ENCODE measurements around the gene LRP8. TPM values are rescaled to one million over a fixed set of nuclear protein-coding genes. Genes with fewer than 3 reads are reported as not detected.

LRP8 gene
- total and polyA plus RNA-seq, 2 of the 4 experiments (the other 2 are of a cell fraction) = 12.0 to 12.1 TPM

GRCh38 chr1:53354119-53354518, 26.2 kb upstream of the LRP8 start:
- no peak overlapping the region for H2AK5ac ChIP-seq (ENCODE audit: low read depth, low read length)
- H2BK5ac ChIP-seq (ENCODE audit: low read depth, low read length, poor library complexity, severe bottlenecking) = no peak overlapping the region
- no peaks in the 10 kb centered on the region for H3K9me1 ChIP-seq (ENCODE audit: insufficient read depth, low read length)
- H3K23ac ChIP-seq (ENCODE audit: low read depth, low read length) = no peak overlapping the region
- no peaks in the 10 kb centered on the region for H3K4me1 ChIP-seq (ENCODE audit: control insufficient read depth, insufficient read depth, low read length)
- H2BK120ac ChIP-seq (ENCODE audit: low read depth, low read length) = no peak overlapping the region
- peaks cover 17% of the 10 kb centered on the region for H3K27me3 ChIP-seq (ENCODE audit: control insufficient read depth, insufficient read depth, low read length)
- peaks cover 7% of the 10 kb centered on the region; the same call in 1 of the 2 replicates for H3K9me3 ChIP-seq (ENCODE audit: control insufficient read depth, insufficient read depth, low read length)
- H4K91ac ChIP-seq (ENCODE audit: insufficient read depth, low read depth, low read length) = no peak overlapping the region
- no peaks in the 10 kb centered on the region for H3K36me3 ChIP-seq (ENCODE audit: control insufficient read depth, insufficient read depth, low read length)
- no peak overlapping the region for H2AFZ ChIP-seq (replicated peaks; ENCODE audit: low read length, poor library complexity)
- no peaks in the 10 kb centered on the region for H3K79me1 ChIP-seq (ENCODE audit: low read depth in 1 of 2, low read length in 2 of 2)
- H3K4ac ChIP-seq (ENCODE audit: low read depth, low read length) = no peak overlapping the region
- no peak overlapping the region for H3K27ac ChIP-seq (ENCODE audit: insufficient read depth, low read length)
- H3K18ac ChIP-seq (ENCODE audit: low read depth, low read length) = no peak overlapping the region
- H3K56ac ChIP-seq (ENCODE audit: extremely low read depth, insufficient read depth, low read length) = no peak overlapping the region
- dilution Hi-C loops (cut with HindIII; ENCODE audit: low sequenced_read_pairs, unreplicated experiment) (no loop called here), in situ Hi-C loops (cut with MboI; ENCODE audit: low sequenced_read_pairs) (no loop called here), intact Hi-C loops (cut with micrococcal nuclease) (no loop called here)
- H4K20me1 ChIP-seq (ENCODE audit: insufficient read depth, low read length) = no peaks in the 10 kb centered on the region
- no peak overlapping the region for H3K9ac ChIP-seq (ENCODE audit: low read depth, low read length)
- TF ChIP-seq CEBPB (IDR thresholded peaks at IDR 0.05; ENCODE audit: low read depth, low read length) = no peak
- TF ChIP-seq NFE2L2 (IDR thresholded peaks at IDR 0.05; ENCODE audit: low read depth, low read length) = no peak
- TF ChIP-seq MXI1 (IDR thresholded peaks at IDR 0.05; ENCODE audit: borderline replicate concordance, low read depth, low read length) = no peak
- no peak for TF ChIP-seq SMC3 (IDR thresholded peaks at IDR 0.05; ENCODE audit: low read depth, low read length)
- no peak for TF ChIP-seq RAD21 (IDR thresholded peaks at IDR 0.05; ENCODE audit: low read length)
- TF ChIP-seq CHD1 (IDR thresholded peaks at IDR 0.05; ENCODE audit: low read depth, low read length) = no peak
- TF ChIP-seq, protein P1, sequence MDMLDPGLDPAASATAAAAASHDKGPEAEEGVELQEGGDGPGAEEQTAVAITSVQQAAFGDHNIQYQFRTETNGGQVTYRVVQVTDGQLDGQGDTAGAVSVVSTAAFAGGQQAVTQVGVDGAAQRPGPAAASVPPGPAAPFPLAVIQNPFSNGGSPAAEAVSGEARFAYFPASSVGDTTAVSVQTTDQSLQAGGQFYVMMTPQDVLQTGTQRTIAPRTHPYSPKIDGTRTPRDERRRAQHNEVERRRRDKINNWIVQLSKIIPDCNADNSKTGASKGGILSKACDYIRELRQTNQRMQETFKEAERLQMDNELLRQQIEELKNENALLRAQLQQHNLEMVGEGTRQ (IDR thresholded peaks at IDR 0.05; ENCODE audit: low read depth, low read length) = no peak
- BruUV-seq (replicated peaks) = no TSS peak
- H3K14ac ChIP-seq (replicated peaks; ENCODE audit: low read depth, low read length) = no peak overlapping the region
- H3K4me2 ChIP-seq (ENCODE audit: low read depth, low read length) = no peak overlapping the region
- ChIA-PET CTCF (no interaction called here), POLR2A (ENCODE audit: unreplicated experiment) (no interaction called here)
- no peak overlapping the region for H2AK9ac ChIP-seq (replicated peaks; ENCODE audit: low read depth, low read length, poor library complexity)
- no peak overlapping the region for H2BK20ac ChIP-seq (ENCODE audit: low read depth, low read length)
- no peak overlapping the region for H4K5ac ChIP-seq (ENCODE audit: low read depth, low read length)
- H4K8ac ChIP-seq (ENCODE audit: low read depth in 2 of 2, low read length in 2 of 2) = no peak overlapping the region
- DNase-seq = no peak
- ATAC-seq (ENCODE audit: low read depth) = no peak
- no peak overlapping the region for H3K4me3 ChIP-seq (ENCODE audit: insufficient read depth, low read depth, low read length)
- no peak overlapping the region for H2BK15ac ChIP-seq (ENCODE audit: low read depth, low read length)

Data from IMR-90 (cell line).